Caco-2 (cell line): ENCODE data around the gene CHKB. TPM values are rescaled to one million over a fixed set of nuclear protein-coding genes. Genes with fewer than 3 reads are reported as not detected.
A peak's percentile ranks its signal among the peaks of the same experiment; 100 is the strongest.

Source experiments
- BruUV-seq: library from RNA; stranded (reverse); fragments of 400-500 nt; replicated peaks from 2 replicates; lab custom pipeline; 2021; lab: Mats Ljungman, UMichigan
- CTCF ChIA-PET: fragments of 300-600 bp; sonication (Branson Sonifier 250); formaldehyde crosslinking; loops from one replicate; lab custom pipeline; 2022; ENCODE audit warnings: antibody characterized with exemption; lab: Charles Lee
- POLR2A ChIA-PET: fragments of 300-600 bp; sonication (Branson Sonifier 250); formaldehyde crosslinking; loops from one replicate; lab custom pipeline; 2022; ENCODE audit warnings: antibody characterized with exemption; lab: Charles Lee
- DNase-seq, 2 experiments: peaks; one replicate each; pipeline versions ENCODE4 v3.0.0 to v3.0.0-alpha.2; 2020 to 2022
- H3K27me3 ChIP-seq: replicated peaks from 2 replicates; pipeline ENCODE4 v1.6.0; 2011; ENCODE audit warnings: low read length; ENCODE audit not compliant: control insufficient read depth, insufficient read depth
- H3K36me3 ChIP-seq: 2 replicates; pipeline ENCODE4 v1.5.1; 2011; ENCODE audit warnings: low read length; ENCODE audit not compliant: control insufficient read depth, insufficient read depth
- H3K4me1 ChIP-seq: fragments of 250-450 bp; sonication (Bioruptor Pico); 2 replicates; pipeline ENCODE4 v1.5.1; 2020; ENCODE audit warnings: mild to moderate bottlenecking
- H3K4me3 ChIP-seq: 2 replicates; pipeline ENCODE4 v1.5.1; 2011; ENCODE audit warnings: low read depth, mild to moderate bottlenecking, control low read depth, low read length
- H3K9me3 ChIP-seq: fragments of 250-450 bp; sonication (Bioruptor Pico); 2 replicates; pipeline ENCODE4 v1.5.1; 2020; ENCODE audit warnings: mild to moderate bottlenecking, moderate library complexity
- H3K27ac Mint-ChIP-seq: one replicate; pipeline ENCODE4 v1.8.0; 2022; ENCODE audit warnings: mixed read lengths; ENCODE audit not compliant: unreplicated experiment
- H3K27me3 Mint-ChIP-seq: one replicate; pipeline ENCODE4 v1.8.0; 2022; ENCODE audit warnings: mixed read lengths; ENCODE audit not compliant: insufficient read depth, unreplicated experiment
- H3K36me3 Mint-ChIP-seq: one replicate; pipeline ENCODE4 v1.8.0; 2022; ENCODE audit warnings: mild to moderate bottlenecking, mixed read lengths; ENCODE audit not compliant: insufficient read depth, unreplicated experiment
- H3K4me1 Mint-ChIP-seq: one replicate; pipeline ENCODE4 v1.8.0; 2022; ENCODE audit warnings: low read depth, mixed read lengths; ENCODE audit not compliant: unreplicated experiment
- H3K4me3 Mint-ChIP-seq: one replicate; pipeline ENCODE4 v1.8.0; 2022; ENCODE audit warnings: mild to moderate bottlenecking, moderate library complexity, mixed read lengths; ENCODE audit not compliant: unreplicated experiment
- H3K9me3 Mint-ChIP-seq: one replicate; pipeline ENCODE4 v1.8.0; 2022; ENCODE audit warnings: mixed read lengths; ENCODE audit not compliant: unreplicated experiment
- intact Hi-C: fragments of 100-400 bp; cut with micrococcal nuclease; formaldehyde crosslinking; loops from one replicate; pipeline ENCODE4 v1.10.0; 2022; ENCODE audit not compliant: unreplicated experiment
- total RNA-seq: library from RNA; stranded (reverse); gene quantifications from 2 replicates; pipeline ENCODE4 v1.2.3, GENCODE V29; 2022
- TF ChIP-seq, protein P1 (sequence below), 2 experiments: fragments of 200-600 bp in 1 of 2; IDR thresholded peaks; 1 replicate in 1 of 2; 2 replicates in 1 of 2; pipeline versions ENCODE4 v1.5.1 to v1.8.0; 2011 to 2022; ENCODE audit warnings: antibody characterized with exemption in 1 of 2, control low read depth in 1 of 2, inconsistent platforms in 1 of 2, low read depth in 1 of 2, low read length in 1 of 2, mild to moderate bottlenecking in 1 of 2, moderate library complexity in 1 of 2; ENCODE audit not compliant: insufficient read depth in 1 of 2, severe bottlenecking in 1 of 2, unreplicated experiment in 1 of 2

Gene CHKB
- total RNA-seq, 1 experiment from 2014 or later, result 43.3 TPM

GRCh38 chr22:50545522-50546325 lies 36.9 kb downstream of the CHKB start, which contains the start of gene KLHDC7B:
Gene KLHDC7B (plus strand): TSS chr22:50545899. CDS start chr22:50546244, 345 bp downstream.
- Histone ChIP-seq H3K9me3 (no peaks in the 10 kb centered on the region), H3K36me3 (no peaks in the 10 kb centered on the region), H3K4me1 (peaks cover 4% of the 10 kb centered on the region; the same call in 1 of the 2 replicates), H3K4me3 (no peak within 1 kb of the TSS), H3K27me3 (no peaks in the 10 kb centered on the region)
- no TSS peak for BruUV-seq
- Mint-ChIP-seq H3K9me3 (no peaks in the 10 kb centered on the region), H3K4me3 (no peak within 1 kb of the TSS), H3K36me3 (peaks cover 6% of the 10 kb centered on the region), H3K27ac (peak within 1 kb of the TSS; percentile 76), H3K4me1 (no peaks in the 10 kb centered on the region), H3K27me3 (no peaks in the 10 kb centered on the region)
- DNase-seq, result peak in 1 of 2 experiments; percentile 56
- TF ChIP-seq, protein P1, sequence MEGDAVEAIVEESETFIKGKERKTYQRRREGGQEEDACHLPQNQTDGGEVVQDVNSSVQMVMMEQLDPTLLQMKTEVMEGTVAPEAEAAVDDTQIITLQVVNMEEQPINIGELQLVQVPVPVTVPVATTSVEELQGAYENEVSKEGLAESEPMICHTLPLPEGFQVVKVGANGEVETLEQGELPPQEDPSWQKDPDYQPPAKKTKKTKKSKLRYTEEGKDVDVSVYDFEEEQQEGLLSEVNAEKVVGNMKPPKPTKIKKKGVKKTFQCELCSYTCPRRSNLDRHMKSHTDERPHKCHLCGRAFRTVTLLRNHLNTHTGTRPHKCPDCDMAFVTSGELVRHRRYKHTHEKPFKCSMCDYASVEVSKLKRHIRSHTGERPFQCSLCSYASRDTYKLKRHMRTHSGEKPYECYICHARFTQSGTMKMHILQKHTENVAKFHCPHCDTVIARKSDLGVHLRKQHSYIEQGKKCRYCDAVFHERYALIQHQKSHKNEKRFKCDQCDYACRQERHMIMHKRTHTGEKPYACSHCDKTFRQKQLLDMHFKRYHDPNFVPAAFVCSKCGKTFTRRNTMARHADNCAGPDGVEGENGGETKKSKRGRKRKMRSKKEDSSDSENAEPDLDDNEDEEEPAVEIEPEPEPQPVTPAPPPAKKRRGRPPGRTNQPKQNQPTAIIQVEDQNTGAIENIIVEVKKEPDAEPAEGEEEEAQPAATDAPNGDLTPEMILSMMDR (IDR thresholded peaks at IDR 0.05; ENCODE audit: insufficient read depth in 1 of 2, low read depth in 1 of 2, low read length in 1 of 2, severe bottlenecking in 1 of 2, unreplicated experiment in 1 of 2), result no peak
- CTCF ChIA-PET, result interaction anchor here (0.6 to 0.9 kb wide), 3 partner anchors 17 to 20 kb away, joined by 3 to 4 read pairs (median 3); partner anchors contain the start of genes SCO2 and SYCE3
- POLR2A ChIA-PET, result interaction anchor here (0.5 to 1.7 kb wide), 3 partner anchors 10 to 23 kb away, joined by 3 to 11 read pairs (median 4); partner anchors contain the start of gene SCO2
- intact Hi-C loops, result no loop called here

GRCh38 chr22:50544746-50545253 lies 37.8 kb downstream of the CHKB start:
- Mint-ChIP-seq H3K27ac (peak overlapping the region; percentile 76), H3K27me3 (no peaks in the 10 kb centered on the region), H3K9me3 (no peaks in the 10 kb centered on the region), H3K4me1 (no peaks in the 10 kb centered on the region), H3K4me3 (no peak overlapping the region), H3K36me3 (peaks cover 6% of the 10 kb centered on the region)
- ChIA-PET POLR2A (no interaction called here), CTCF (no interaction called here)
- peaks cover 10% of the 10 kb centered on the region for H3K4me1 ChIP-seq
- intact Hi-C loops, result no loop called here
- H3K27me3 ChIP-seq, result no peaks in the 10 kb centered on the region
- H3K36me3 ChIP-seq, result no peaks in the 10 kb centered on the region
- TF ChIP-seq, protein P1 (IDR thresholded peaks at IDR 0.05; ENCODE audit: insufficient read depth in 1 of 2, low read depth in 1 of 2, low read length in 1 of 2, severe bottlenecking in 1 of 2, unreplicated experiment in 1 of 2), result no peak
- BruUV-seq, result no TSS peak
- no peak overlapping the region for H3K4me3 ChIP-seq
- H3K9me3 ChIP-seq, result no peaks in the 10 kb centered on the region
- DNase-seq, result no peak

GRCh38 chr22:50544078-50544745 lies 38.4 kb downstream of the CHKB start:
- H3K4me3 ChIP-seq, result no peak overlapping the region
- H3K27me3 ChIP-seq, result no peaks in the 10 kb centered on the region
- no TSS peak for BruUV-seq
- TF ChIP-seq, protein P1 (IDR thresholded peaks at IDR 0.05; ENCODE audit: insufficient read depth in 1 of 2, low read depth in 1 of 2, low read length in 1 of 2, severe bottlenecking in 1 of 2, unreplicated experiment in 1 of 2), result peak in 1 of 2 experiments; percentile 9
- no peaks in the 10 kb centered on the region for H3K27me3 Mint-ChIP-seq
- peaks cover 6% of the 10 kb centered on the region for H3K36me3 Mint-ChIP-seq
- ChIA-PET POLR2A (no interaction called here), CTCF (no interaction called here)
- no peaks in the 10 kb centered on the region for H3K9me3 Mint-ChIP-seq
- no peaks in the 10 kb centered on the region for H3K36me3 ChIP-seq
- intact Hi-C loops, result no loop called here
- no peak overlapping the region for H3K27ac Mint-ChIP-seq
- H3K4me1 ChIP-seq, result peaks cover 15% of the 10 kb centered on the region
- no peaks in the 10 kb centered on the region for H3K9me3 ChIP-seq
- DNase-seq, result no peak
- H3K4me3 Mint-ChIP-seq, result no peak overlapping the region
- H3K4me1 Mint-ChIP-seq, result no peaks in the 10 kb centered on the region
